Measurements from ENCODE around the gene SYT5. TPM values are rescaled to one million over a fixed set of nuclear protein-coding genes. Genes with fewer than 3 reads are reported as not detected.
A peak's percentile ranks its signal among the peaks of the same experiment; 100 is the strongest.

SYT5 gene
- total RNA-seq, 1 donor from 2014 or later, result not detected

- Histone ChIP-seq H3K36me3 (no peaks in the 10 kb centered on the region), H3K27me3 (peaks cover 14% of the 10 kb centered on the region), H3K9me3 (no peaks in the 10 kb centered on the region), H3K4me1 (peaks cover 0 to 4% of the 10 kb centered on the region in 2 donors), H3K4me3 (no peak overlapping the region), H3K27ac (no peak overlapping the region)
- no peak for DNase-seq (ENCODE audit: low spot score in 2 of 2)
- TF ChIP-seq CTCF (IDR thresholded peaks at IDR 0.05), result no peak
- intact Hi-C loops (cut with DNase I), result no loop called here
Measured at GRCh38 chr19:55137915-55138314, 42.2 kb downstream of the SYT5 start.

GRCh38 chr19:55136399-55137102 is 43.5 kb downstream of the SYT5 start:
- Histone ChIP-seq H3K27ac (no peak overlapping the region), H3K4me1 (peaks cover 0 to 1% of the 10 kb centered on the region in 2 donors), H3K9me3 (no peaks in the 10 kb centered on the region), H3K36me3 (no peaks in the 10 kb centered on the region), H3K4me3 (no peak overlapping the region), H3K27me3 (peaks cover 11% of the 10 kb centered on the region)
- intact Hi-C loops (cut with DNase I), result no loop called here
- no peak for DNase-seq (ENCODE audit: low spot score in 2 of 2)
- TF ChIP-seq CTCF (IDR thresholded peaks at IDR 0.05), result no peak

GRCh38 chr19:55134736-55135135 is 45.4 kb downstream of the SYT5 start:
- DNase-seq (ENCODE audit: low spot score in 2 of 2), result no peak
- Histone ChIP-seq H3K27ac (no peak overlapping the region), H3K9me3 (no peaks in the 10 kb centered on the region), H3K4me3 (no peak overlapping the region), H3K36me3 (no peaks in the 10 kb centered on the region), H3K4me1 (no peaks in the 10 kb centered on the region), H3K27me3 (peaks cover 9% of the 10 kb centered on the region)
- no peak for TF ChIP-seq CTCF (IDR thresholded peaks at IDR 0.05)
- intact Hi-C loops (cut with DNase I), result no loop called here

- intact Hi-C loops (cut with DNase I), result no loop called here
- no peaks in the 10 kb centered on the region for H3K36me3 ChIP-seq
Measured at GRCh38 chr19:55133639-55134444, 46.2 kb downstream of the SYT5 start.

GRCh38 chr19:55132453-55133129 is 47.5 kb downstream of the SYT5 start:
- DNase-seq (ENCODE audit: low spot score in 2 of 2), result no peak
- Histone ChIP-seq H3K9me3 (no peaks in the 10 kb centered on the region), H3K36me3 (no peaks in the 10 kb centered on the region), H3K27ac (no peak overlapping the region), H3K4me1 (no peaks in the 10 kb centered on the region), H3K4me3 (no peak overlapping the region), H3K27me3 (peaks cover 6% of the 10 kb centered on the region)
- peak in 1 of 3 experiments; percentile 6 for TF ChIP-seq CTCF (IDR thresholded peaks at IDR 0.05)
- intact Hi-C loops (cut with DNase I), result no loop called here

More at GRCh38 chr19:55133639-55134444, 46.2 kb downstream of the SYT5 start:
- no peaks in the 10 kb centered on the region for H3K4me1 ChIP-seq
- no peak overlapping the region for H3K4me3 ChIP-seq
- no peak overlapping the region for H3K27ac ChIP-seq
- DNase-seq (ENCODE audit: low spot score in 2 of 2), result no peak
- TF ChIP-seq CTCF (IDR thresholded peaks at IDR 0.05), result no peak
- H3K27me3 ChIP-seq, result peaks cover 9% of the 10 kb centered on the region
- H3K9me3 ChIP-seq, result no peaks in the 10 kb centered on the region
